GM19025 (cell line): Measurements from ENCODE around the gene SLC24A1.

Experiments
- ATAC-seq: cut with Tn5 transposase; IDR thresholded peaks from one replicate; pipeline ENCODE4 v1.9.1; 2021; ENCODE audit warnings: mild to moderate bottlenecking, low read depth, moderate library complexity; ENCODE audit not compliant: unreplicated experiment

The SLC24A1 gene

DNA sequence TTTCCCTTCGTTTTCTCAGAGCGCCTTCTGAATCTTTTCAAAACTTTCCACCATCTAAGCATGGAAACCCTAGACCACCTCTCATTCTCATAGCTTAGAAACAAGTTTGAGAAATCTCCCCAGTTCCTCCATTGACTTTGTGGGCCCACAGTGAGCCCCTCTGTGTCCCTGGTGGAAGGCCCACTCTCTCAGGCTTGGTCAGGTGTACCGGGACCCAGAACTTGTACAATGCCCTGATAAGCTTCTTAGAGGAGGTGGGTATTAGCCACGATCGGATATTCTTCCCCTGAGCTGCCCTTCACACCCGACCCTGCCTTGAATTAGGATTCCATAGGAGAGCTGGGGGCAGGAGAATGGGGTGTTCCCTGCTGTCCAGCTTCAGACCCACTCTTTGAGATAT lies at the start of gene SLC24A1:
TSS of gene SLC24A1 (plus strand) at position 301 of the 400 bp plus-strand sequence. CDS start 2,143 bp downstream, outside the sequence.
- ATAC-seq = no peak

DNA sequence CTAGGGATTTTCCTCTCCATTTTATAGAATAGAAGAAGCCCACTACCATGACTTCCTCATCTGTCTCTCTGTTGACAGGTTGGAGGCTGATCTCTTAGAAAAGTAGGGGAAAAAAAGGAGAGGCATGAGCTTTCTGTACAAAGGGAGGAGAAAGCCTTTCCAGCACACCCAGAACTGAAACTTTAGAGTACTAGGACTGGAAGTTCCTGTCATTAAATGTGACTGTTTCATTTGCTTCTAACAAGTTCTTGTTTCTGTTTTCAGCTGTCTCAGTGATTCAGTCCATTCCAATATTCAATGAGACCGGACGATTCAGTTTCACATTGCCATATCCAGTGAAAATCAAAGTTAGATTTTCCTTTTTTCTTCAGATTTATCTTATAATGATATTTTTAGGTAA lies 49.8 kb upstream of the SLC24A1 start:
- ATAC-seq = no peak

DNA sequence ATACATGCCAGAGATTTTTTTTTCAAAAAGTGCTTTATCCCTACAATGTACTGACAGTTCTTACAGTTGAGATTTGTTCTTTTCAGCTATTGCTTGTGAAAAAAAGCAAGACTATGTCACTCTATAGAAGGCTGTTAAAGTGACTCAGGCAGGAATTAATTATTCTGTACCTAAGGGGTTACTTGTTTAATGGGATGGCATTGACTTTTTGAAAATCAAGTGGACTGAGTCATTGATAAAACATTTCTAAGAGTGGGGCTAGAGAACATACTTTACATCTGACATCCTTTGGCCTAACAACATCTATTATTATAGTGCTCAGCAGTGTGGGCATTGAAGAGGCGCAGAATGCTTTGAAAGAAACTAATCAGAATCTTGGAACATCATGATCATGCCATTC lies 45.1 kb upstream of the SLC24A1 start:
- no peak for ATAC-seq

DNA sequence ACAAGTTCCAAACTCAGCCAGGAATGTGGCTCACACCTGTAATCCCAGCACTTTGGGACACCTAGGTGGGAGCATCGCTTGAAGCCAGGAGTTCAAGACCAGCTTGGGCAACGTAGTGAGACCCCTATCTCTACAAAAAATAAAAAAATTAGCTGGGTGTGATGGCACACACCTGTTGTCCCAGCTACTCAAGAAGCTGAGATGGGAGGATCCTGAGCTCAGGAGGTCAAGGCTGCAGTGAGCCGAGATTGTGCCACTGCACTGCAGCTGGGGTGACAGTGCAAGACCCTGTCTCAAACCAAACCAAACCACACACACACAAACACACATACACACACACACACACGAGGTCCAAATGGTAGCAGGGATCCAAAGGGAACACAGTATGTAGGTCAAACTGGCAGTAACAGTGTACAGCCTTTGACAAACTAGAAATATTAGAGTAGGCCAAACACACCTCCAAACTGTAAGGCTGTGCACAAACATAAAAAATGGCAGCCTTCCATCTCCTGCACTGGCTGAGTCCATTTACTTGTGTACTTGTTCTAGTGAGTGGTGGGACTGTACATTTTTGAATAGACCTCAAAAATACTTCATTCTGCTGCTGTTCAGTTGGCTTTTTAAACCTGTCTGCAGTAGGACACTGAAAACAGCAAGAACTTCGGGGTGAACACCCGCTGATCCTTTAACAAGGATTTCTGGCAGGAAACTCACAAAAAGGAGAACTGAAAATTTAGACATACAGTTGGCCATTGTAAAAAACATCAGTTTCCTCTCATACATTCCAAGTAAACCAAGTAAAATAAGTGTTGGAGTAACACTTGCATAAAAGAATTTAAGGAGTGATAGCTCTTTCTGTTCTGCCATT lies 44.4 kb upstream of the SLC24A1 start:
- ATAC-seq = no peak

DNA sequence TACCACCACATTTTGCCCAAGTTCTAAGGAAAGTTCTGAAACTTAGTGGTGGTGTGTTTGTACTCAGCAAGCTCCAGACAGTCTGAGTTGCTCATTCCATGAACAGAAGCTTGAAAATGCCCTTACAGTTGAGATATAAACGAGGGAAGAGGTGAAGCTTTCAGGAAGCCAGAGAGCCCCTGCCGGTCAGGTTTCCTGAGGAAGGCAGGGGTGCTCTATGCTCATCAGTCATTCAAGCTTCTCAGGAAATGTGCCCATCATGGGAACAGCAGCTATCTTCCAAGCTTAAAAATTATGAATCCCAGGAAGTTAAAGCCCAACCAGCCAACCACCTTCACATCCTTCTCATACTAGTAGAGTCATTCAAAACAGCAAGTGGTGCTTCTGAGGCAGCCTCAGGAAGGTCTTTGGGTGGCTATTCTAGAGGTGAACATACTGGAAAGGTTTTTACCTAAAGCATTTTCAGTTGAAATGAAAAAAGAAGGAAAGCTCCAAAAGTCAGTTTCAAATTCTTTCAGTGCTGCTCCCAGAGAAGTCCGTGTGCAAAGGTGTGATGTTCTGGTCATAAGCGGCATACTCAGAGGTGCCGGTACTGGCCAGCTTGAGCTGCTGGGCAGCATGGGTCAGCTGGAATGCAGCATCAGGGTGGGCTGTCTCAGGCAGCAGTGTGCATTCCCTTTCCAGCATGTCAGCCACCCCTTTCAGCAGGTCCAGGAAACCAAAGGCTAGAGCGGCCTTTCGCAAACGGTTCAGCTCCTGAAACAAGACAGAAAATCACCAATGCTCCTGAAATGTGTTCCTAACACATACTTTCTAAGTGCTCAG lies 42.6 kb upstream of the SLC24A1 start:
- ATAC-seq = no peak

DNA sequence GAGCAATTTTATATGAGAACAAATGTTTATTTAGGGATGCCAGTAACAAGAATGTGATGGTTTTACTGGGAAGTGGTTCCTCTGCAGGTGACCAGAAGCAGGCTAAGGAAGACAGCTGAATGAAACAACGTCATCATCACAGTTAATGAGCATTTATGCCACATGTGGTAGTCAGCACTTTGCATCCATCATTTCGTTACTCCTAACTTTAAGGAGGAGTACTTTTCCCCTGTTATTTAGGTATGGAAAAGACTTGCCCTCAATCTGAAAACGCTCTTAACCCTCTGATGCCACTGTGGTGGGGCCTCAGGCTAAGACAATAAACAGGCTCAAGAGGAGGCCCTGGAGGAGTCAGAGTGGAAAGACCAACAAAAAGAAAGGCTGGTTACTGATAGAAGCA lies 42.0 kb upstream of the SLC24A1 start:
- ATAC-seq = no peak

DNA sequence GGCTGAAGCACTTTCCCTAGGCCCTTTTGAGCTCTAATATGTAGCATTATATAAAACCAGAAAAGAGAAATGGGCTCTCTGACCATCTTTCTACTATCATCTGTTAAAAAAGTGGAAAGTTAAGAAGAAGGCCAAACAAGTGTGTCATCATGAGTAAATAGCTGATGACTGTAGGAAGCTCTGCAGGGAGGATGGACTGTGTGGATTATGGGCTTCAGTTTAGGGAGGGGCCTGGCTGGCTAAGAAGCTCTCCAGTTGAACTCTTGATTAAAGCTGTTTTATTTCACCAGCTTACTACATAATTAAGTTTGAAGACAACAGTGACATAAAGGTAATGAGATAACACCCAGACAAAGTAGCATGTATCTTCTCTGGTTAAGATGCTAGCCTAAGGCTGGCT lies 41.5 kb upstream of the SLC24A1 start:
- no peak for ATAC-seq

DNA sequence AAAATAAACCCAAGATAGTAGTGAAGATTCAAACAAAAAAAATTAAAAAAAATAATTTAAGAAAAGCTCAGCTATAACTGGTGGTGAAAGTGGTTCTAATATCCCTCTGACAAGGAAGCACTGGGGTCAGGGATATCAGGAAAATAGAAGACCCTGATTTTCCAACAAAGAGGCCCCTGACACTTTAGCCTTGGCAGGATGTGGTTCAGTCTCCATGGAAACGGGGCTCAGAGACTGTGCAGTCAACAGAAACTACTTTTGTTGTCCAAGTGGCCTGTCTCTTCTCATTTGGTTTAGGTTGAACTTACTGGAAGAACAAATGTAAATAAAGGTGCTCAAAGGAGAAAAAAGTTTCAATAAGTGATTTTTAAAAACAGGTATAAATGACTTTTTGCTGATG lies 38.0 kb upstream of the SLC24A1 start:
- no peak for ATAC-seq

DNA sequence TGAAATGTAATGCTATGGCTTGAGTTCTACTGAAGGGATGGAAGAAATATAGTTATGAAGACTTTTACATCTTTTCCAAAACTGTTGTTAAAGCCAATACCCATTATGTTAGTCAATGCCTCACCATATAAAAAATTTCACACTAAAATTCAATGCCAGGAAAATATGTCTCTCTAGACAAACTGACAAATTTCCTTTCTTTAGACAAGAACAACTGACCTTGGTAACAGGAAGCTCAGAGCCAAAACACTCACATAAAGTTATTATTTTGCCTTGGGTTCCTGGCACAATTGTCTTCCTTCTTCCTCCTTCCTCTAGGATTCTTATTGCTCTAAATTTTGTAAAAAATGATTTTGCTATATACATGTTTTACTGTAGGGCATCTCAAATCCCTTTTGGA lies 37.5 kb upstream of the SLC24A1 start:
- no peak for ATAC-seq

DNA sequence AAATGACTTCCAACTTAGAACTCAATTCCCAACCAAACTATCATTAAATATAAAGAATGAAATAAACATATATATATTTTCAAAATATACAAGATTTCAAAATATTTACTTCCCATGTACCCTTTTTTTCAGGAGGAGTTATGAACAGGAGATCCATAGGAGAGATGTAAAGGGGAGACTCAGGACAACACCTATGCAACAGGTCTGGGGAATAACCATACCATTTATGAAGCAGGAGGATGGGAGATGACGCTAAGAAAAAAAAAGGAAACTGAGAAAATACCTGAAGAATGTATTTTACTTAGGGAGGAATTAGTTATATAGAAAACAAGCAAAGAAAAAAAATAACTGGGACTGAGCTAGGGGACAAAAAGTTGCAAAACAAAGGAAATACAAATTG lies 34.6 kb upstream of the SLC24A1 start:
- ATAC-seq = no peak

DNA sequence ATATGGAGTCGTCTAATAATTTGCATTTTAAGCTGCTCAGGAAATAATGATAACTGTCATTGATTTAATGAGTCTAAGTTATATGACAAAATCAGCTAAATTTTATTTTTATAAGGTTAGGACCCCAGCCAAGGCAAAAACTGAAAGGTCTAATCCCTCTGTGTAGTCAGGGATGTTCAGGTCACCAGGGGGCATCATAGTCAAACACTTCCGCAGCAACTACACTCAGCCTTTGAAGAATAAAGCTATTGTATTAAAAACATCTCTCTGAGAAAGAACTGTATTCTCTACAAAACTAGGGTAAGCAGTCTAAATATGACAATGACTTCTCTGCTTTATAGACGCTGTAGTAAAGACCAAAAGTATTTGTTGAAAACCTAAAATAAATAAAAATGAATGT lies 25.8 kb upstream of the SLC24A1 start:
- ATAC-seq = no peak

DNA sequence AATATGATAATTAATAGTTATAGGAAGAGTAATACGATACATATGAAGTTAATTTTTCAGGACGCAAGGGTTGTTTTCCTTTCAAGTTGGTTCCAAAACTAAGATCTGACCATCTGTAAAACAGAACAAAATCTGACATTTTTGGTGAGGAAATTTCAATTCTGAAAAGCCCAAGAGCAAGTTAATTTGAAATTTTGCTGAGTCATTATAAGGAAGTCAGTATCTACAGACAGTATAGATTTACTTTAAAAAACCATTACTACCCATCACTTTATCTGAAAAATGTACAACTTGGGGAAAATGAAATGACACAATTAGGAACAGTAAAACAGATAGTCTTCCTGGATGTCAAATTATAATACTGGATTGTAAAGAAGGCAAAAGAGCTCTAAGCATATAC lies 23.3 kb upstream of the SLC24A1 start:
- ATAC-seq = no peak

DNA sequence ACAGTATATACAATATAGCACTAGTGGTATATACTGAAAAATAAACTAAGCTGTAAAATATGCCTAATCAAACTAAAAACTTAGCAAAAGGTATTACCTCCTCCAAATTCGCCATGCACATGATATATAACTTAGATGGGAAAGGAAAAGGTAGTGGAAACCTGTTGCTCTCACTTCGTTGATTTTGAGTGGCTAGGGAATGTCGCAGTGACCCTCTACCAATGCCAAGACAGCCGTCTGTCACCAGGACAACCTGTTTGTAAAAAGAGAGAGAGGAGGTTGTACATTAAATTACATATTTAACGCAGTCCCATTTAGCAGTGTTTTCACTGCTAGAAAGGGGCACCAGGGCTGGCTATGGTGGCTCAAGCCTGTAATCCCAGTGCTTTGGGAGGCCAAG lies 22.1 kb upstream of the SLC24A1 start:
- no peak for ATAC-seq

DNA sequence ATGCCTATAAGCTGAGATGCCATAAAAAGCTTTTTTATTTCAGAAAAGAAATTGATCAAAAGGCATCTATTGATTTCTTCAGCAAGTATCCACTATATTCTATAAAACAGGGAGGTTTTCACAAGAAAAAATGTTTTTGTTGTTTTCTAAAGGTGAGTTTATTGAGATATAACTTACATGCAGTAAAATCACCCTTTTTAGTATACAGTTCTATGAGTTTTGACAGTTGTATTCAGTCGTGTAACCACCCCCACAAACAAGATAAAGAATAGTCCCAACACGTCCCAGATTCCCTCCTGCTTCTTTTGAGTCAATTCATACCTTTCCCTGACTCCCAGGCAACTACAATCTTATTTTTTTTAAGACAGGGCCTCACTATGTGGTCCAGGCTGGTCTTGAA lies 18.6 kb upstream of the SLC24A1 start:
- ATAC-seq = no peak

DNA sequence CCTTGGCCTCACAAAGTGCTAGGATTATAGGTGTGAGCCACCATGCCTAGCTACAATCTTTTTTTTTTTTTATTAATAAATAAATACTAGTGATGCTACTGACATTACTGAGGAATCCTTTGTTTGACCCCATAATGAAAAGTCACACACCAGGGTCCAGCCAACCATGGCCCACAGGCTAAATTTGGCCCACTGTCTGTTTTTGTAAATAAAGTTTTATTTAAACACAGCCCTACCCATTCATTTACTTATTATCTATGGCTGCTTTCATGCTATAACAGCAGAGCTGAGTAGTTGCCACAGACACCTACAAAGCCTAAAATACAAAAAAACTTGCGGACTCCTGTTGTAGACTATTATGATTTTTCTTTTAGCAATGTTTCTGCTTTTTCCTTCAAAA lies 18.2 kb upstream of the SLC24A1 start:
- no peak for ATAC-seq

DNA sequence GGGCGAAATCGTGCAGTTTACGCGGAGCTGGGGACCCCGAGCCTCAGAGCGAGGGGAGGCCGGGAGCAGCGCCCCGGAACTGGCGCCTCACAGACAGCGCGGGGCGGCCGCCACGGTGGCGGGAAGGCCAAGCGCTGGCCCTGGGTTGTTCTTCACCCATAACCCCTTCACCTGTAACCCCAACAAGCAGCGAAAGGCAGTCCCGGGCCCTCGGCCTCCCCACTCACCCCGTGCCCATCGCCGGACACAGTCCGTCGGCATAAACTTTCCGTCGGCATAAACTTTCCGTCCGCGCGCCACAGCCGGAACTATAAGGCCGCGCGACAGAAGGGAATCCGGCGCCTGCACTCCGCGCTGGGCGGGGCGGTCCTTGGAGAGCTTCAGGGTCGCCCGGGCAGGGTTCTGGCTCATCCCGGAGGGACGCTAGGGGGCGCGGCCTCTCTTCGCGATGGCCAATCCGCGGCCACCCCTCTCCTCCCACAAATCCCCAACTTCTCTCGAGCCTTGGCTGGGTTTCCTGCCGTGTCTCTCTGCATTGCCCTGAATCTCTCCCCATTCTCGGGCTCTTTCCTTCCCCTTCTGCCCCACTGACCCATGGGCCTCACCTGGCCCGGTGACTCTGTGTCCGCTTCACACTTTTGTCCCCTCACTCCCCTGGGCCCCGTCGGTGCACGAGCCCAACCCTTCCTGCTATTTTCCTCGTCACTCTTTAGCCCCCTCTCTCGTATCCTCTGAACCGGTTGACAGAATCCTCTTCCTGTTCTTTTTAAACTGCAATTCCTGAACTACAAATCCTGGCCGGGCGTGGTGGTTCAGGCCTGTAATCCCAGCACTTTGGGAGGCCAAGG lies 10.6 kb upstream of the SLC24A1 start, which contains the start of gene INTS14:
TSS of gene INTS14 (minus strand) at position 261 of the 848 bp plus-strand sequence. CDS start 3,751 bp downstream, outside the sequence.
- peak; percentile 97 for ATAC-seq

DNA sequence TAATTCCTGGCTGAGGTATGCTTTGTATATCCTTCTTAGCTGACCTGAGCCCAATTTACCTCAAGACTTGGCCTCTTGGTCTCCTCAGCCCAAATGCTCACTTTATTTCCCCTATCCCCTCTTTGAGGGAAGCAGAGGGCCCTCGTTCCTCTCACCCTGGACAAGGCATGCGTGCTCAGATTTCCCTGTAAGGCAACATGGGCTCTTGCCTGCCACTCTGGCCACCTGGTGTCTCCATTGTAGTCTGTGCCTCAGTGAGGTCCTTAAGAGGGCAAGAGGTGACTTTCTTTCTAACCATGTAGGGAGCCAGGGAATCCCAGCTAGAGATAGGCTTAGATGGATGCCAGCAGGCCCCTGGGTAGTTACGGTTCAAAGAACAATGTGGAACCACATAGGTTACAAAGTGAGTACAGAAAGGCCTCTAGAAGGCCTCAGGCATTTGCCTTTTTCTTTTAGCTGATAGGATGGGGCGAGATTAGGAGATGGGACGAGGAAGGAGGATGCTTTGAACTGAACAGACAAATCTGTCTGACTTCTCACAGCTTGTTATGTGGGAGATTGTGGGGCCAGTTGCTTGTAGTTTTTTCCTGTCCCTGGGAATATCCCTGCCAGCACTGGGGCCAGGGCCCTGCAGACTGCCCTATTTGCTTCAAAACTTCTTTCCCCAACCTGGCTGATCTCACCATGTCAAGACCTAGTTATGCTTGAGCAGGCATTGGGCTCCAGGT lies 9.7 kb upstream of the SLC24A1 start:
- ATAC-seq = no peak

DNA sequence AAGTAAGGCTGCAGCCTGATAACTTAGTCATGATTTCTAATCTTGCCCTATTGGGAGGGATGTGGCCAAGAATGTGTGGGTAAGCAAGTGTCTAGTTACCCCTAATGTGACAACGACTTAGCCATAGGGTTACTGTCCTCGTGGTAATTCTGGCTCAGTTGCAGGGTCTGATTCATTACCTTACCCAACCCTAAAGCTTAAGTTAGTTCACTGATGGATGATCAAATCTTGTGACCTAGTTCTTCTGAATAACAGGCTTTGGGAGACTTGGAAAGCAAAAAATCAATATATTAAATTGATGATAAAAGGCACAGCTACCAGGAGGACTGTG lies 9.2 kb upstream of the SLC24A1 start:
- no peak for ATAC-seq

DNA sequence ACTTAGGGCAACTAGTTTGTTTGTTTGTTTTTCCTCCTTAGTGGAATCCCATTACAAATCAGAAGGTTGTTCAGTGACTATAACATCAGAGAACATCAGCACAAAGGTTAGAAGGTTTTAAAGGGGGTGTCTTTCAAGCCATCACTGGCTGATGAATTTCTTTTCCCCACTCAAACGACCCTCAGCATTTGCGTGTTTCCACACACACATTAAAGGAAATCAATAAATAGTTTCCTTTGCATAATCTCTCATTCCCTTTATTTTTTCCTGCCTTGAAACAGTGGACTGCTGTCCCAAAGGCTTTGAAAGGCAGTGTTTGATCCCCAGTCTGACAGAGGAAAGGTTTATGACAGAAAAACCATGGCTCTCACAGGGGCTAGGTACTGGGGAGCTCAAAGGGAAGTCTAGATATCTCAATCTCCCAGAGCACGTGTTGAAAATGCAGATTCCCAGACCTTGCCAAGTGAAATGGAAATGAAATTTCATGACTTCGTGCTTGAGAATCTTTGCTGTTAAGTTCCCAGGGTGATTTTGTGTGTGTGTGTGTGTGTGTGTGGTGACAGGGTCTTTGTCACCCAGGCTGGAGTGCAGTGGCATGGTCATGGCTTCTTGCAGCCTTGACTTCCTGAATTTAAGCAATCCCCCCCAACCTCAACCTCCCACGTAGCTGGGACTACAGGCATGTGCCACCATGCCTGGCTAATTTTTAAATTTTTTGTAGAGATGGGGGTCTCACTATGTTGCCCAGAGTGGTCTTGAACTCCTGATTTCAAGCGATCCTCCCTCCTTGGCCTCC lies 8.6 kb upstream of the SLC24A1 start:
- ATAC-seq = no peak
